Measurements from ENCODE around the gene LTBP3. TPM values are rescaled to one million over a fixed set of nuclear protein-coding genes. Genes with fewer than 3 reads are reported as not detected.

Gene LTBP3
- total and polyA plus RNA-seq, 2 of the 4 experiments (the other 2 are of a cell fraction) = 6.6 to 145 TPM

DNA sequence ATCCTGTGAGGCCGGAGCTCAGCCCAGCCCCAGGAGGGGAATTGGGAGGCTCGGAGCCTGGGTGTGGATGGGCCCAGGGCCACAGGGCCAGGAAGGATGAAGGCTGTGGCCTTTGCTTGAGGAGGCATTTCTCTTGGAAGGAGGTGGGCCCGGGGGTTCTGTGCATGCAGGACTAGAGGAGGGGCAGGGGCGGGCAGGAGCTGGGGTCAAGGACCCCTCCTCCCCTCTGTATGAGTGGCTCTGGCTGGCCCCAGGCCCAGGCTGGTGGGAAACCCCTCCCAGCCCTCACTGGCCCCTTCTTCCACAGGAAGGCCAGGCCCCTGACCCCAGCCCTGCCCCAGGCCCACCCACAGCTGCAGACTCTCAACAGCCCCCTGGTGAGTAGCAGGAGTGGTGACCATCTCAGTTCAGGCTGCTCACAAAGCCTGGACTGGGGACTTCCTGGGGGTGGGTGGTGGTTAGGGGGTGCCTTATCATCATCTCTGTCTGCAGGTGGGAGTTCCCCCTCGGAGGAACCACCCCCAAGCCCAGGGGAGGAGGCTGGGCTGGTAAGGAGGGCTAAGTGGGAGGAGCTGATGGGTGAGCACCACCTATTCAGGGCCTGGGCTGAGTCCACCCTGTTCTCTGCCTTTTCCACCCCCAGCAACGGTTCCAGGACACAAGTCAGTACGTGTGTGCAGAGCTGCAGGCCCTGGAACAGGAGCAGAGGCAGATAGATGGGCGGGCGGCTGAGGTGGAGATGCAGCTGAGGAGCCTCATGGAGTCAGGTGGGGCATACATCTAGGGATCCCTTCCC is 31.5 kb upstream of the LTBP3 start:
- Histone ChIP-seq H2BK120ac (ENCODE audit: low read depth, low read length) (no peak overlapping the region), H3K14ac (replicated peaks; ENCODE audit: low read depth, low read length) (no peak overlapping the region), H3K9me1 (ENCODE audit: insufficient read depth, low read length) (no peaks in the 10 kb centered on the region), H2AK5ac (ENCODE audit: low read depth, low read length) (no peak overlapping the region), H3K4me1 (ENCODE audit: control insufficient read depth, insufficient read depth, low read length) (peaks cover 4% of the 10 kb centered on the region), H4K8ac (ENCODE audit: low read depth in 2 of 2, low read length in 2 of 2) (no peak overlapping the region), H3K9me3 (ENCODE audit: control insufficient read depth, insufficient read depth, low read length) (no peaks in the 10 kb centered on the region), H3K79me1 (ENCODE audit: low read depth in 1 of 2, low read length in 2 of 2) (peaks cover 0 to 16% of the 10 kb centered on the region in 2 experiments; a peak in 1 of 4 replicates), H3K36me3 (ENCODE audit: control insufficient read depth, insufficient read depth, low read length) (peaks cover 32% of the 10 kb centered on the region), H3K56ac (ENCODE audit: extremely low read depth, insufficient read depth, low read length) (no peak overlapping the region), H3K4ac (ENCODE audit: low read depth, low read length) (no peak overlapping the region), H4K91ac (ENCODE audit: insufficient read depth, low read depth, low read length) (no peak overlapping the region), H2BK15ac (ENCODE audit: low read depth, low read length) (no peak overlapping the region), H3K4me2 (ENCODE audit: low read depth, low read length) (no peak overlapping the region), H3K27ac (ENCODE audit: insufficient read depth, low read length) (no peak overlapping the region), H4K20me1 (ENCODE audit: insufficient read depth, low read length) (peaks cover 9% of the 10 kb centered on the region), H3K9ac (ENCODE audit: low read depth, low read length) (no peak overlapping the region), H2BK5ac (ENCODE audit: low read depth, low read length, poor library complexity, severe bottlenecking) (no peak overlapping the region), H3K4me3 (ENCODE audit: insufficient read depth, low read depth, low read length) (no peak overlapping the region), H4K5ac (ENCODE audit: low read depth, low read length) (no peak overlapping the region), H3K18ac (ENCODE audit: low read depth, low read length) (no peak overlapping the region), H2BK20ac (ENCODE audit: low read depth, low read length) (no peak overlapping the region), H2AK9ac (replicated peaks; ENCODE audit: low read depth, low read length, poor library complexity) (no peak overlapping the region), H2AFZ (replicated peaks; ENCODE audit: low read length, poor library complexity) (no peak overlapping the region), H3K27me3 (ENCODE audit: control insufficient read depth, insufficient read depth, low read length) (no peaks in the 10 kb centered on the region), H3K23ac (ENCODE audit: low read depth, low read length) (no peak overlapping the region)
- ChIA-PET CTCF (interaction anchor here (0.9 kb wide), 1 partner anchor 49 kb away, joined by 4 read pairs; no protein-coding TSS in a partner anchor), POLR2A (ENCODE audit: unreplicated experiment) (interaction anchor here (0.5 kb wide), 1 partner anchor 25 kb away, joined by 5 read pairs; no protein-coding TSS in a partner anchor)
- no peak for DNase-seq
- no peak for ATAC-seq (ENCODE audit: low read depth)
- in situ Hi-C loops (cut with MboI; ENCODE audit: low sequenced_read_pairs) = no loop called here
- BruUV-seq (replicated peaks) = no TSS peak
- intact Hi-C loops (cut with micrococcal nuclease) = loop anchor here (2.0 kb wide), 1 partner anchor 13 kb away; the partner anchor contains the start of gene EHBP1L1
- dilution Hi-C loops (cut with HindIII; ENCODE audit: low sequenced_read_pairs, unreplicated experiment) = no loop called here
- WGBS, 2 experiments (ENCODE audit: extremely low coverage in 2 of 2, insufficient read length in 1 of 2) = no CpG with 5 or more reads among the region's 9 CpGs
- TF ChIP-seq MXI1 (IDR thresholded peaks at IDR 0.05; ENCODE audit: borderline replicate concordance, low read depth, low read length) (no peak), NFE2L2 (IDR thresholded peaks at IDR 0.05; ENCODE audit: low read depth, low read length) (no peak), SMC3 (IDR thresholded peaks at IDR 0.05; ENCODE audit: low read depth, low read length) (no peak), CEBPB (IDR thresholded peaks at IDR 0.05; ENCODE audit: low read depth, low read length) (no peak), FOS (IDR thresholded peaks at IDR 0.05; ENCODE audit: low read depth, low read length) (no peak), RCOR1 (IDR thresholded peaks at IDR 0.05; ENCODE audit: insufficient replicate concordance, low read length) (no peak), POLR2A (IDR thresholded peaks at IDR 0.05; ENCODE audit: low read depth, low read length) (no peak), RFX5 (IDR thresholded peaks at IDR 0.05; ENCODE audit: low read depth, low read length) (no peak), RAD21 (IDR thresholded peaks at IDR 0.05; ENCODE audit: low read length) (no peak), ELK1 (IDR thresholded peaks at IDR 0.05; ENCODE audit: borderline replicate concordance, low read depth, low read length) (no peak), MAFK (IDR thresholded peaks at IDR 0.05; ENCODE audit: low read depth, low read length) (no peak), BHLHE40 (IDR thresholded peaks at IDR 0.05; ENCODE audit: low read depth, low read length) (no peak), CHD1 (IDR thresholded peaks at IDR 0.05; ENCODE audit: low read depth, low read length) (no peak)
- TF ChIP-seq, protein P1, sequence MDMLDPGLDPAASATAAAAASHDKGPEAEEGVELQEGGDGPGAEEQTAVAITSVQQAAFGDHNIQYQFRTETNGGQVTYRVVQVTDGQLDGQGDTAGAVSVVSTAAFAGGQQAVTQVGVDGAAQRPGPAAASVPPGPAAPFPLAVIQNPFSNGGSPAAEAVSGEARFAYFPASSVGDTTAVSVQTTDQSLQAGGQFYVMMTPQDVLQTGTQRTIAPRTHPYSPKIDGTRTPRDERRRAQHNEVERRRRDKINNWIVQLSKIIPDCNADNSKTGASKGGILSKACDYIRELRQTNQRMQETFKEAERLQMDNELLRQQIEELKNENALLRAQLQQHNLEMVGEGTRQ (IDR thresholded peaks at IDR 0.05; ENCODE audit: low read depth, low read length) = no peak
- TF ChIP-seq, protein P2, sequence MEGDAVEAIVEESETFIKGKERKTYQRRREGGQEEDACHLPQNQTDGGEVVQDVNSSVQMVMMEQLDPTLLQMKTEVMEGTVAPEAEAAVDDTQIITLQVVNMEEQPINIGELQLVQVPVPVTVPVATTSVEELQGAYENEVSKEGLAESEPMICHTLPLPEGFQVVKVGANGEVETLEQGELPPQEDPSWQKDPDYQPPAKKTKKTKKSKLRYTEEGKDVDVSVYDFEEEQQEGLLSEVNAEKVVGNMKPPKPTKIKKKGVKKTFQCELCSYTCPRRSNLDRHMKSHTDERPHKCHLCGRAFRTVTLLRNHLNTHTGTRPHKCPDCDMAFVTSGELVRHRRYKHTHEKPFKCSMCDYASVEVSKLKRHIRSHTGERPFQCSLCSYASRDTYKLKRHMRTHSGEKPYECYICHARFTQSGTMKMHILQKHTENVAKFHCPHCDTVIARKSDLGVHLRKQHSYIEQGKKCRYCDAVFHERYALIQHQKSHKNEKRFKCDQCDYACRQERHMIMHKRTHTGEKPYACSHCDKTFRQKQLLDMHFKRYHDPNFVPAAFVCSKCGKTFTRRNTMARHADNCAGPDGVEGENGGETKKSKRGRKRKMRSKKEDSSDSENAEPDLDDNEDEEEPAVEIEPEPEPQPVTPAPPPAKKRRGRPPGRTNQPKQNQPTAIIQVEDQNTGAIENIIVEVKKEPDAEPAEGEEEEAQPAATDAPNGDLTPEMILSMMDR (conservative IDR thresholded peaks at IDR 0.05; ENCODE audit: low read depth, low read length) = no peak

Data from IMR-90 (cell line).